Measurements from ENCODE around the gene SRCAP. TPM values are rescaled to one million over a fixed set of nuclear protein-coding genes. Genes with fewer than 3 reads are reported as not detected.

SRCAP gene
- total RNA-seq, 1 donor: 15.1 TPM

GRCh38 chr16:30654856-30655255 is 44.1 kb upstream of the SRCAP start:
- H3K4me3 ChIP-seq (ENCODE audit: low read depth, low read length): no peak overlapping the region
- DNase-seq (ENCODE audit: low read depth): no peak
- TF ChIP-seq, protein P1, sequence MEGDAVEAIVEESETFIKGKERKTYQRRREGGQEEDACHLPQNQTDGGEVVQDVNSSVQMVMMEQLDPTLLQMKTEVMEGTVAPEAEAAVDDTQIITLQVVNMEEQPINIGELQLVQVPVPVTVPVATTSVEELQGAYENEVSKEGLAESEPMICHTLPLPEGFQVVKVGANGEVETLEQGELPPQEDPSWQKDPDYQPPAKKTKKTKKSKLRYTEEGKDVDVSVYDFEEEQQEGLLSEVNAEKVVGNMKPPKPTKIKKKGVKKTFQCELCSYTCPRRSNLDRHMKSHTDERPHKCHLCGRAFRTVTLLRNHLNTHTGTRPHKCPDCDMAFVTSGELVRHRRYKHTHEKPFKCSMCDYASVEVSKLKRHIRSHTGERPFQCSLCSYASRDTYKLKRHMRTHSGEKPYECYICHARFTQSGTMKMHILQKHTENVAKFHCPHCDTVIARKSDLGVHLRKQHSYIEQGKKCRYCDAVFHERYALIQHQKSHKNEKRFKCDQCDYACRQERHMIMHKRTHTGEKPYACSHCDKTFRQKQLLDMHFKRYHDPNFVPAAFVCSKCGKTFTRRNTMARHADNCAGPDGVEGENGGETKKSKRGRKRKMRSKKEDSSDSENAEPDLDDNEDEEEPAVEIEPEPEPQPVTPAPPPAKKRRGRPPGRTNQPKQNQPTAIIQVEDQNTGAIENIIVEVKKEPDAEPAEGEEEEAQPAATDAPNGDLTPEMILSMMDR (IDR thresholded peaks at IDR 0.05; ENCODE audit: insufficient read depth, low read depth, low read length): no peak

- TF ChIP-seq, protein P1 (IDR thresholded peaks at IDR 0.05; ENCODE audit: insufficient read depth, low read depth, low read length): no peak
- no peak overlapping the region for H3K4me3 ChIP-seq (ENCODE audit: low read depth, low read length)
- no peak for DNase-seq (ENCODE audit: low read depth)
These were observed 43.1 kb upstream of the SRCAP start for GRCh38 chr16:30655815-30656347.

DNA sequence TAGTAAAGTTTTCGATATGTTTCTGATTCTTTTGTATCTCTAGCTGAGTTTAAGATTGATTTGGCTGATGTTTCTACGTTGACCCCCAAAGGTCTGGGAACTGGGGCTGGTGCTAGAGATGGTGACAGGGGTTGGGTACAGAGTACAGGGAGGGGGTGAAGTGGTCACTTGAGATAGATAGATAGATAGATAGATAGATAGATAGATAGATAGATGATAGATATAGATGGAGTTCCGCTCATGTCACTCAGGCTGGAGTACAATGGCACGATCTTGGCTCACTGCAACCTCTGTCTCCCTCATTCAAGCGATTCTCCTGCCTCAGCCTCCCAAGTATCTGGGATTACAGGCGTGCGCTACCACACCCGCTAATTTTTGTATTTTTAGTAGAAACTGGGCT is 42.6 kb upstream of the SRCAP start:
- no peak overlapping the region for H3K4me3 ChIP-seq (ENCODE audit: low read depth, low read length)
- TF ChIP-seq, protein P1 (IDR thresholded peaks at IDR 0.05; ENCODE audit: insufficient read depth, low read depth, low read length): no peak
- no peak for DNase-seq (ENCODE audit: low read depth)

- TF ChIP-seq, protein P1 (IDR thresholded peaks at IDR 0.05; ENCODE audit: insufficient read depth, low read depth, low read length): no peak
- DNase-seq (ENCODE audit: low read depth): no peak
- H3K4me3 ChIP-seq (ENCODE audit: low read depth, low read length): peak overlapping the region; percentile 59
These were observed 41.8 kb upstream of the SRCAP start for GRCh38 chr16:30656974-30657865.

GRCh38 chr16:30657866-30658730 is 40.9 kb upstream of the SRCAP start, which contains the start of gene FBRS:
FBRS (plus strand) TSS chr16:30658431; CDS start chr16:30659519, 1,088 bp downstream.
- DNase-seq (ENCODE audit: low read depth): peak; percentile 100
- H3K4me3 ChIP-seq (ENCODE audit: low read depth, low read length): peak within 1 kb of the TSS; percentile 93
- TF ChIP-seq, protein P1 (IDR thresholded peaks at IDR 0.05; ENCODE audit: insufficient read depth, low read depth, low read length): peak; percentile 70

GRCh38 chr16:30658731-30659506 is 40.1 kb upstream of the SRCAP start:
- TF ChIP-seq, protein P1 (IDR thresholded peaks at IDR 0.05; ENCODE audit: insufficient read depth, low read depth, low read length): no peak
- peak; percentile 99 for DNase-seq (ENCODE audit: low read depth)
- H3K4me3 ChIP-seq (ENCODE audit: low read depth, low read length): peak overlapping the region; percentile 93
